GM12864 (cell line): ENCODE results near the gene GFER.

Source experiments
- DNase-seq: peaks from one replicate; pipeline ENCODE4 v3.0.0-alpha.2; 2011; ENCODE audit warnings: low read depth
- H3K4me3 ChIP-seq: 2 replicates; pipeline ENCODE4 v1.5.1; 2011; ENCODE audit warnings: mild to moderate bottlenecking, low read depth, low read length, control low read depth
- TF ChIP-seq, protein P1 (sequence below): IDR thresholded peaks from 2 replicates; pipeline ENCODE4 v1.5.1; 2011; ENCODE audit warnings: low read depth, mild to moderate bottlenecking, moderate library complexity, low read length, control low read depth, inconsistent platforms; ENCODE audit errors: missing control alignments

The GFER gene

DNA sequence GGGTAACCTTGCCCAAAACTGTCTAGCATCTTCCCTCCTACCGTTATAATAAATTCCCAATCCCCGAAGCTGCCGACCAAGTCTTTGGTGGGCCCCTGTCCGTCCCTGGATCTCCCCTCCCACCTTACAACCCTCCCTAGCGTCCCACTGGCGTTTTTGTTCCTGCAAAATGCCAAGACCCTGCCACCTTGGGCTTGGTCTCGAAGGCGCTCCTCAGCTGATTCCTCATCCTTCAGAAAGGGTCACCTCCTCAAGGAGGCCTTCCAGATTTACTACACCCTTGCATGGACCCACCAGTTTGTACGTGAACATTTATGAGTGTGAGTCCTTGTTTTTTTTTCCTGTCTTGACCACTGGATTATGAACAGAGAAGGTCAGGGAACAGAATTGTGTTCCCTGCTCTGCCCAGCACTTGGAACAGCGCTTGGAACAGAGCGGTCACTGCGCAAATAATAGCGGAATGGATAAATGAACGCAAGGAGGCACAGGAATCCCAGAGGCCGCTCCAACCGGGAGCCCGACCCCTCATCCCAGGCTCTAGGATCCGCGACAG is 926 bp upstream of the GFER start:
- DNase-seq, result no peak
- TF ChIP-seq, protein P1, sequence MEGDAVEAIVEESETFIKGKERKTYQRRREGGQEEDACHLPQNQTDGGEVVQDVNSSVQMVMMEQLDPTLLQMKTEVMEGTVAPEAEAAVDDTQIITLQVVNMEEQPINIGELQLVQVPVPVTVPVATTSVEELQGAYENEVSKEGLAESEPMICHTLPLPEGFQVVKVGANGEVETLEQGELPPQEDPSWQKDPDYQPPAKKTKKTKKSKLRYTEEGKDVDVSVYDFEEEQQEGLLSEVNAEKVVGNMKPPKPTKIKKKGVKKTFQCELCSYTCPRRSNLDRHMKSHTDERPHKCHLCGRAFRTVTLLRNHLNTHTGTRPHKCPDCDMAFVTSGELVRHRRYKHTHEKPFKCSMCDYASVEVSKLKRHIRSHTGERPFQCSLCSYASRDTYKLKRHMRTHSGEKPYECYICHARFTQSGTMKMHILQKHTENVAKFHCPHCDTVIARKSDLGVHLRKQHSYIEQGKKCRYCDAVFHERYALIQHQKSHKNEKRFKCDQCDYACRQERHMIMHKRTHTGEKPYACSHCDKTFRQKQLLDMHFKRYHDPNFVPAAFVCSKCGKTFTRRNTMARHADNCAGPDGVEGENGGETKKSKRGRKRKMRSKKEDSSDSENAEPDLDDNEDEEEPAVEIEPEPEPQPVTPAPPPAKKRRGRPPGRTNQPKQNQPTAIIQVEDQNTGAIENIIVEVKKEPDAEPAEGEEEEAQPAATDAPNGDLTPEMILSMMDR, result no peak
- peak overlapping the region; percentile 66 for H3K4me3 ChIP-seq

DNA sequence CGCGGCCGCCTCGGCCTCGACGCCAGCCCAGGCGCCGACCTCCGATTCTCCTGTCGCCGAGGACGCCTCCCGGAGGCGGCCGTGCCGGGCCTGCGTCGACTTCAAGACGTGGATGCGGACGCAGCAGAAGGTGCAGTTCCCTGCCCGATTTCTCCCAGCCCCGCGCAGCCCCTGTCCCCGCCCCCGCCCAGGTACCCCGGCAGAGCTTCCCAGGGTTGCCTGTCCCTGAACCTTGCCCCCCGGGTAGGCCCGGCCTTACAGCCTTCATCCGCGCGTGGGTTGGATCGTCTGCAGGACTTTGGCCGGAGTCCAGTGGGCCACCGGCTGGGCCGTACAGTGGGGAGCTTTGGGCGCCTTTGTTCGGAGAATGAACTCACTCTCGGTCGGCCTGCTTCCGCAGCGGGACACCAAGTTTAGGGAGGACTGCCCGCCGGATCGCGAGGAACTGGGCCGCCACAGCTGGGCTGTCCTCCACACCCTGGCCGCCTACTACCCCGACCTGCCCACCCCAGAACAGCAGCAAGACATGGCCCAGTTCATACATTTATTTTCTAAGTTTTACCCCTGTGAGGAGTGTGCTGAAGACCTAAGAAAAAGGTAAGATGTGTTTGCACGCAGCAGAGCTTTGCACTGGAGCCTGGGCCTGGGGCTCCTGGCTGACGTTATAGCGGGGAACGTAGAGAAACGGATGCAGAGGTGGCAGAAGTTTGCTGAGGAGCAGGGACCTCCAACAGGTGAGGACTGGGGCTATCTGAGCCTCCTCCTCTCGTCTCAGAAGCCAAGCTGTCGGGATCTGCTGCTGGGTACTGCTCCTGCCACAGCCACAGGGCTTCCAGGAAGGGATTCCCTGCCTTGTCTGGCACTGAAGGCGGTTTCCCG is 593 bp downstream of the GFER start:
- no peak for DNase-seq
- TF ChIP-seq, protein P1, result no peak
- peak overlapping the region; percentile 66 for H3K4me3 ChIP-seq

- no peak for DNase-seq
- H3K4me3 ChIP-seq, result peak overlapping the region; percentile 66
Observed at GRCh38 chr16:1985466-1986150, 1.6 kb downstream of the GFER start.

GRCh38 chr16:1987198-1987597 is 3.2 kb downstream of the GFER start:
- TF ChIP-seq, protein P1, result no peak
- H3K4me3 ChIP-seq, result no peak overlapping the region
- DNase-seq, result no peak

More at GRCh38 chr16:1985466-1986150, 1.6 kb downstream of the GFER start:
- TF ChIP-seq, protein P1, result no peak

GRCh38 chr16:1989209-1990100 is 5.5 kb downstream of the GFER start, which contains the start of gene SYNGR3:
Gene SYNGR3 (plus strand): TSS chr16:1989970. CDS start chr16:1990103, 133 bp downstream.
- DNase-seq, result no peak
- TF ChIP-seq, protein P1, result no peak
- H3K4me3 ChIP-seq, result peak within 1 kb of the TSS; percentile 63

DNA sequence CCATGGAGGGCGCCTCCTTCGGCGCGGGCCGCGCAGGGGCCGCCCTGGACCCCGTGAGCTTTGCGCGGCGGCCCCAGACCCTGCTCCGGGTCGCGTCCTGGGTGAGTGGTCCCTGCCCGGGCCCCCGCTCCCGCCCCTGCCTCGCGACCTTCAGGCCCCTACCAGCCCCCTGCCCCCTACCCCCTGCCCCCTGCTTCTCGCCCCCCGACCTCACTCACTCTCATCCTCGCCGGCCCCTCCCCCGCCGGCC is 6.0 kb downstream of the GFER start:
- no peak for DNase-seq
- TF ChIP-seq, protein P1, result no peak
- H3K4me3 ChIP-seq, result peak overlapping the region; percentile 63
